ENCODE results near the gene RHBDL2.

Gene RHBDL2

DNA sequence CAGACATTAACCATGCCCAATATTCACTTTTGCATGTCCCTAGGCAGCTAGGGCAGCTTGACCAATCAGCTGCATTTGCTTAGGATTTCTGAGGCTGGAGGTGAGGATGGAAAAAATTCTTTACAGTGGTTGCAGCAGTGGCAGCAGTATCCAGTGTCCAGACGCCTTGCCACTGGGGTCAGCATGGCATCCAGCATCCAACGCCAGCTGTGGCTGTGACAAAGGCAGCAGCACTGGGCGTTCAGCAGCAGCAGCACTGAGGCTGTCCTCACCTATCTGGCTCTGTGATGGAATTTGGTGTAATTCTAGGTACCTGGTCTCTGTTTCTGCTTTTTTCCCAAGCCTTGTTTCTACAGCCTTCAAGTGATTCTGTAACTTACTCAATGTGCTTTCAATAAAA lies 15.5 kb downstream of the RHBDL2 start:
- no peak overlapping the region for H3K27ac ChIP-seq
- no peak for TF ChIP-seq CTCF (conservative IDR thresholded peaks at IDR 0.05)

DNA sequence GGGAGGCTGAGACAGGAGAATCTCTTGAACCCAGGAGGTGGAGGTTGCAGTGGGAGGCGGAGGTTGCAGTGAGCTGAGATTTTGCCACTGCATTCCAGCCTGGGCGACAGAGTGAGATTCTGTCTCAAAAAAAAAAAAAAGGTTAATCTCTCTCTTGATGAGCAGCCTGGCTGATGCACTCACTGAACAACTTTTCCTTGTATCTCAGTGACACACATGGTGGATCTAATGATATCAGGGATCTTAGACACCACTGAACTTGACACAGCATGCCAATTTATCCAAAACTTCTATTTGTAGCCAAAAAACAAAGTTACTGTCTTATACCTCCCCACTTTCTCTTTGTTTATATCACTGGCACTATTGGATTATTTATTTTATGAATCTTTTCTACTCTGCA lies 16.2 kb downstream of the RHBDL2 start:
- H3K27ac ChIP-seq: no peak overlapping the region
- no peak for TF ChIP-seq CTCF (conservative IDR thresholded peaks at IDR 0.05)

GRCh38 chr1:38923607-38924006 lies 18.0 kb downstream of the RHBDL2 start:
- H3K27ac ChIP-seq: no peak overlapping the region
- TF ChIP-seq CTCF (conservative IDR thresholded peaks at IDR 0.05): no peak

DNA sequence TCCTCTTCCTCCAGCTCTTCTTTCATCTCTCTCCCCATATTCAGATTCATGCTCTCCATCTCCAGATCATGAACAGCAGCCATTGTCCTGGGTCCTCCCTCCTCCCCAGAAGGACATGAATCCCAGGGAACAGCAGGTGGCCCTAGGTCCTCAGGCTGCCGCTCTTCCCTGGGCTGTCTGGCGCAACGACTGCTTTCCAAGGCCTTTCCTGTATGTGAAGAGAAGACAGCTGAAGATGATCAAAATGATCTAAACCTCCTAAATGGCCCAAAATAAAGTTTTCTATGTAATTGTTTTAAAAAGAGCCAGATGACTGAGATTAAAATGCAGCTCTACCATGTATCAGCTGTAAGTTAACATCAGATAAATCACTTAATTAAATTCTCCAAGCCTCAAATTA lies 22.5 kb downstream of the RHBDL2 start:
- TF ChIP-seq CTCF (conservative IDR thresholded peaks at IDR 0.05): peak; percentile 36; the same call in 1 of the 2 replicates
- H3K27ac ChIP-seq: no peak overlapping the region

DNA sequence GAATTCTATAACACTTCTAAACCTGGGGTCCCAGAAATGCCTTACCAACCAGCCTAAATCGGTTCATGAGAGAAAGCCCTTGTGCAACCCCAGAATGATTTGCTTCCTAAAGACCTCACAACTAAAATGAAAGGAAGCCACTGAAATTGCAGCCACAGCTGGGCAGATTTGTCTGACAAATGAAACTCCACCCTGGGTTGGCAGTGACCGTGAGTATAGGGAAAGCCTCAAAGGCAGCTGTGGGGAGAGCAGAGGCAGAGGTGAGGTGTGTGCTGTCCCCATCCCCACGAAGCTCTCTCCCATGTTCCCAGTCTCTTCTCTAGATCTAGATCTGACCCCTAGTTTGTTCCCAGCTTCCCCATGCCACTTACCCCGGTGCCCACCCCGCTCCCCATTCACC lies 23.1 kb downstream of the RHBDL2 start:
- H3K27ac ChIP-seq: no peak overlapping the region
- TF ChIP-seq CTCF (conservative IDR thresholded peaks at IDR 0.05): no peak

DNA sequence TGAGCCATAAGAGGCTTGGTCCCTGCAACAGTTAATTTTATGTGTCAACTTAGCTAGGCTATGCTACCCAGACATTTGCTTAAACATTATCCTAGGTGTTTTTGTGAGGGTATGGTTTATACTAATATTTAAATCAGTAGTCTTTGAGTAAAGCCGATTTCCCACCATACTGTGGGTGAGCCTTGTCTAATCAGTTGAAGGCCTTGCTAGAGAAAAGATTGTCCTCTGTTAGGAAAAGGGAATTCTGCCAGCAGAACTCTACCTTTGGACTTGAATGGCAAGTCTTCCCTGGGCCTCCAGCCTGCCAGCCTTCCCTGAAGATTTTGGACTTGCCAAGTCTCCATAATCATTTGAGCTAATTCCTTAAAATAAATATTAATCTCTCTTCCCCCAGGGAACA lies 23.9 kb downstream of the RHBDL2 start:
- H3K27ac ChIP-seq: no peak overlapping the region
- TF ChIP-seq CTCF (conservative IDR thresholded peaks at IDR 0.05): no peak

DNA sequence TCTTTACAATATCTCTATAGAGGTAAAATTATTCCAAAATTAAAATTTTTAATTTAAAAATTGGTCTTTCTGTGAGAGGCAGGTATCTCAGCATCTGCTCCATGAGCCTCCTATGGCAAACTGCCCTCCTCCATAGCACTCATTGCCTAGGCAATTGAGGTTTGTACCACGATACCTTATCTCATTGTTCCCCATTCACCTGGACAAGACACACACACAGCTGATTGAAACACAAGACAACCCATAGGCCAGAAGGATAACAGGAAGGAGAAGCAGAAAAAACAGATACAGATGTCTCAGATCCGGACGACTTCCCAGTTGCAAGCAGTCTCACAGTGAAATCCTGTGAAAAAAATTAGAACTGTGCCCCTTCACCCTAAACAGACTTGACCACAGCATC lies 24.3 kb downstream of the RHBDL2 start:
- no peak for TF ChIP-seq CTCF (conservative IDR thresholded peaks at IDR 0.05)

More for the DNA sequence above, 24.3 kb downstream of the RHBDL2 start:
- H3K27ac ChIP-seq: no peak overlapping the region
